ENCODE measurements around the gene MED13.

Gene MED13

DNA sequence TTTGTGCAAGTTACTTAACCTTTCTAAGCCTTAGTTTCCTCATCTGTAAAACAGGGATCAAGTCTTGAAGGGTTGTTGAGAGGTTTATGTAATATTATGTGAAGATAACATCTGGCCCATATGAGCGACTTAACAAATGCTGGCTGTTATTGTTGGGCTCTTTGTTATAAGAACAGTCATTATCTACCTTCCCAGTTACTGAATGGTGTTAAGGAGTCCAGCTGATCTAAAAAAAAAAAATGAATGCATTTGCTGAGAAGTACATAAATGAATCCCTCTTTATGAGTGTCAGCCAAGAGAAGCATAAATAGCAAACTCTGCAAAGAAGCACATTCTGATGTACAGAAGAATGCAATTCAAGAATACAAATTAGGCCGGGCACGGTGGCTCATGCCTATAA lies 24.3 kb upstream of the MED13 start:
- TF ChIP-seq ZFX (IDR thresholded peaks at IDR 0.05; ENCODE audit: borderline replicate concordance): no peak
- TF ChIP-seq, protein P1, sequence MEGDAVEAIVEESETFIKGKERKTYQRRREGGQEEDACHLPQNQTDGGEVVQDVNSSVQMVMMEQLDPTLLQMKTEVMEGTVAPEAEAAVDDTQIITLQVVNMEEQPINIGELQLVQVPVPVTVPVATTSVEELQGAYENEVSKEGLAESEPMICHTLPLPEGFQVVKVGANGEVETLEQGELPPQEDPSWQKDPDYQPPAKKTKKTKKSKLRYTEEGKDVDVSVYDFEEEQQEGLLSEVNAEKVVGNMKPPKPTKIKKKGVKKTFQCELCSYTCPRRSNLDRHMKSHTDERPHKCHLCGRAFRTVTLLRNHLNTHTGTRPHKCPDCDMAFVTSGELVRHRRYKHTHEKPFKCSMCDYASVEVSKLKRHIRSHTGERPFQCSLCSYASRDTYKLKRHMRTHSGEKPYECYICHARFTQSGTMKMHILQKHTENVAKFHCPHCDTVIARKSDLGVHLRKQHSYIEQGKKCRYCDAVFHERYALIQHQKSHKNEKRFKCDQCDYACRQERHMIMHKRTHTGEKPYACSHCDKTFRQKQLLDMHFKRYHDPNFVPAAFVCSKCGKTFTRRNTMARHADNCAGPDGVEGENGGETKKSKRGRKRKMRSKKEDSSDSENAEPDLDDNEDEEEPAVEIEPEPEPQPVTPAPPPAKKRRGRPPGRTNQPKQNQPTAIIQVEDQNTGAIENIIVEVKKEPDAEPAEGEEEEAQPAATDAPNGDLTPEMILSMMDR (IDR thresholded peaks at IDR 0.05): no peak
- H3K27ac ChIP-seq: no peak overlapping the region

DNA sequence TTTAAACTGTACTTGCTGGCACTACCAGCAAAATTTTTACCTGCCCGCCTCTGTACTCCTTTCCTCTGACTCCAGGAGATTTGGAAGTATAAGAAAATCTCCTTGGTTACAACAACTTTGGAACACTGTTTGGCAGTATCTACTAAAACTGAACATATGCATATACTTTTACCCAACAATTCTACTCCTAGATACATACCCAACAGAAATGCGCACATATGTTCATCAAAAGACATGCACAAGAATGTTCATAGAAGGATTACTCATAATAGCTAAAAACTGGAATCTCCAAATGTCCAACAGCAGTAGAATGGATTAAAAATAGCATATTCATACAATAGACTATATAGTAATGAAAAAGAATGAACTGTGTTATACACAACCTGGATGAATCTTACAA lies 21.7 kb upstream of the MED13 start:
- H3K27ac ChIP-seq: no peak overlapping the region
- TF ChIP-seq, protein P1 (IDR thresholded peaks at IDR 0.05): no peak
- no peak for TF ChIP-seq ZFX (IDR thresholded peaks at IDR 0.05; ENCODE audit: borderline replicate concordance)

DNA sequence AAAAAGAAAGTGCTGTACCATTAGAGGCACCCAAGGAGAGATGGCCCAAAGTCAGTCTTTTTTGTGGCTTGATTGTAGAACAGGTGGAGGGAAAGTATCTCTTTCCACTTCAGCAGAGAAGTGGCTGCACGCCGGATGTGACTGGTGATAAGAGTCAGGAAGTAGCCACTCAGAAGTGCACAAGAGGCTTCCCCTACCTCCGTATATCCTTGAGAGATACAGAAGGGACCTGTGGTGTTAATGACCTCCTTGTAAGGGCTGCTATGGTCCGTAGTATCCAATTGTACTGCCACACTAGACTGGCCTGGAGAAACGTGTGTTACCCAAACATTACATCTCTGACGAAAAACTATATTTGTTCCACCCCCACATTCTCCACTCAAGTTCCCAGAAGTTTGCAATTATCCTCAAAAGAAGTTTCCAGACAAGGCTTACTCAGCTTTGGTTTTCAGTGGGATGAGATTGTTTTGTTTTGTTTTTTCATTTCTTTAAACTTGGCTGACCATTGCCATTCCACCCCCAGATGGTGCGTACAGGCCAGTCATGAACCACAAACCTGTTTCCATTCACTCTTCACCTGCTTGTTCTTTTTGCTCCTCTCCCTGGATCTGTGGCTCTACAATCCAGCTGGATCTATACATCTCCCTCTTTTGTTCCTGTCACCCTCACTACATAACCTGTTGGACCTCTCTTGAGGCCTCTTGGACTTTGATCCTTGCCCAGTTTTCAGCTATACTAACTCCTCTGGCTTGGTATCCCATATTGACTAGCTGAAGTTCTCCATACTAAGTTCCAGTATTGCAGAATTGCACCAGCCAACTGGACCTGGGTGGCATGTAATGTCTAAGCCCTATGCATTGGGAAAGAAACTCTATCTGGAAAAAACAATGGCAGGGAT lies 20.7 kb upstream of the MED13 start:
- TF ChIP-seq ZFX (IDR thresholded peaks at IDR 0.05; ENCODE audit: borderline replicate concordance): no peak
- TF ChIP-seq, protein P1 (IDR thresholded peaks at IDR 0.05): no peak
- H3K27ac ChIP-seq: no peak overlapping the region

DNA sequence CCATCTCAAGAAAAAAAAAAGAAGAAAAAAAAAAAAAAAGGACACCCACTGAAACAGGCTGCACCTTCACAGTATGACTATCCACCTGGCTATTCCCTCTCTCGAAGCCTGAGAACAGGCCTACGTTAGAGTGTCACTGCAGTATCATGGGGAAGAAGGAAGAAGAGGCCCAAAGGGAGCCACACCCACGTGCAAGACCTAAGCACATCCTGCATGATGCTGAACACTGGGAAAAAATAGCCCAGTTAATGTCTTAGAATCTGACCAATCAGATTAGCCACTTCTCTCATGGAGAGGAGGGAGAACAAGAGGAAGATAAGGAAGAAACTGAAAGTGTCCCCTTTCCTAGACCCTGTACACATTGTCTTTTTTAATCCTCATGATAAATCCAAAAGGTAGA lies 19.5 kb upstream of the MED13 start:
- no peak overlapping the region for H3K27ac ChIP-seq
- TF ChIP-seq, protein P1 (IDR thresholded peaks at IDR 0.05): no peak
- no peak for TF ChIP-seq ZFX (IDR thresholded peaks at IDR 0.05; ENCODE audit: borderline replicate concordance)

DNA sequence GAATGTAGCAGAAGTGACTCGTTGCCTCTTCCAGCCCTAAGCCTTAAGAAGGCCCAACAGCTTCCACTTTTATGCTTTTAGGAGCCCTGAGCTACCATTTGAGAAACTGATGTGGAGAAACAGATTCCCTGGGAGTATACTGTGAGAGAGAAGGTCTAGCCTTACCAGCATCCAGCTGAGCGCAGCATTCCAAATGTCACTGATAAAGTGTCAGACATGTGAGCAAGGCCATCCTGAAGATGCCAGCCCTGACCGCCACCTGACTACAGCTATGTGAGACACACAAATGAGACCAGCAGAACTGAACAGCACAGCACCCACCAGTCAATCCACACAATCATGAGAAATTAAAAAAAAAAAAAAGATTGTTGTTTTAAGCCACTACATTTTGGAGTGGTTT lies 18.6 kb upstream of the MED13 start:
- H3K27ac ChIP-seq: no peak overlapping the region

DNA sequence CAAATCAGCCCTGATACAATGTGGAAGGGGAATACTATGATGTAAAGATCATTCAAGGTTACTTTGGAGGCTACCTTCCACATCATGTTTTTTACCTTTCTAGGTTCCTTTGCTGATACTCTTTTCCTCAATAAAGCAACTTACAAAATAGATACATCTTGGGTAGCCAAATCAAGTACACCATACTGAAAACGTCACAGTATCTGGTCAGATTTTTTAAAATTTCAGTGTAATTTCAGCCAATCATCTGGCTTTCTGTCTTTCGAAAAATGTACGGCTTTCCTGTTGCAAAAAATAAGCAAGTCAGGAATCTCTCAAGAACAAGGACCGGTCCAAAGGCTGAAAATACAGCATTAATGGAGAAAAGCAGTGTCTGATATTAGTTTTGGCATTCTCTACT lies 15.6 kb upstream of the MED13 start:
- no peak for TF ChIP-seq ZFX (IDR thresholded peaks at IDR 0.05; ENCODE audit: borderline replicate concordance)
- TF ChIP-seq, protein P1 (IDR thresholded peaks at IDR 0.05): no peak

More for the DNA sequence above, 18.6 kb upstream of the MED13 start:
- no peak for TF ChIP-seq ZFX (IDR thresholded peaks at IDR 0.05; ENCODE audit: borderline replicate concordance)
- TF ChIP-seq, protein P1 (IDR thresholded peaks at IDR 0.05): no peak

DNA sequence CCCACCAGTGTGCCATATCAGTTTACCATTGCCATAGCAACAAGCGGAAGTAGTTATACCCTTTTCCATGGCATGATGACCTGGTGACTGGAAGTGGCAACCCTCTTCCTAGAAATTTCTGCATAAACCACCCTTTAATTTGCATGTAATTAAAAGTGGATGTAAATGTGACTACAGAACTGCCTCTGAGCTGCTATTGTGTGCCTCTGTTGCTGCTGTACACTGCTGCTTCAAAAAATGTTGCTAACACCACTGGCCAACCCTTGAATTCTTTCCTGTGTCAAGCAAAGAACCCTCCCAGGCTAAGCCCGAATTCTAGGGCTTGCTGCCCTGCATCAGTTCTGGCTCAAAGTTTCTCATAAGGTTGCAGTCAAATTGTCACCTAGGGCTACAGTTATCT lies 12.9 kb upstream of the MED13 start:
- TF ChIP-seq, protein P1 (IDR thresholded peaks at IDR 0.05): no peak
- no peak for TF ChIP-seq ZFX (IDR thresholded peaks at IDR 0.05; ENCODE audit: borderline replicate concordance)
- H3K27ac ChIP-seq: no peak overlapping the region

More for the DNA sequence above, 15.6 kb upstream of the MED13 start:
- H3K27ac ChIP-seq: no peak overlapping the region

Data from 22Rv1 (cell line).